ENCODE data around the gene KIAA1328. TPM values are rescaled to one million over a fixed set of nuclear protein-coding genes. Genes with fewer than 3 reads are reported as not detected.

KIAA1328 gene
- polyA plus RNA-seq, 2 of the 4 experiments (the other 2 are of a cell fraction): 1.7 to 3.9 TPM

DNA sequence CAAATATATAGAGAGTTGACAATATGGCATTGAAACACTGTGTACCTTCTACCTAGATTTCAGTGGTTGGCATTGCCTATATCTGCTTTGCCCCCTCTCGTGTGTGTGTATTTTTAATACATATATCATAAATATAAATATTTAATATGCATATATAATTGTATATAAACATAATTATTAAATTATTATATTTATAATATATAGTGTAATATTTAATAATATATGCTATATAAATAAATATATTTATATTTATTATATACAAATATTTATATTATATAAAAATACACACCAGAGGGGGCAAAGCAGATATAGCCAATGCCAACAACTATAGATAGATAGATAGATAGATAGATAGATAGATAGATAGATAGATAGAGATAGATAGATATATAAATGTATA is 124.1 kb downstream of the KIAA1328 start:
- 74% methylated on average over 1 of the region's 1 CpG for WGBS (ENCODE audit: missing lambda C conversion rate)
- FAIRE-seq: no peak
- H3K9me3 ChIP-seq: no peaks in the 10 kb centered on the region
- ATAC-seq: no peak
- no peak overlapping the region for H3K4me3 ChIP-seq
- H3K27ac ChIP-seq: no peak overlapping the region
- no peak for DNase-seq (ENCODE audit: low read depth in 1 of 2, low spot score in 1 of 2)
- ChIA-PET CTCF (no interaction called here), POLR2A (no interaction called here)
- no peak overlapping the region for H3K4me2 ChIP-seq
- H3K4me1 ChIP-seq: no peaks in the 10 kb centered on the region
- TF ChIP-seq, protein P1, sequence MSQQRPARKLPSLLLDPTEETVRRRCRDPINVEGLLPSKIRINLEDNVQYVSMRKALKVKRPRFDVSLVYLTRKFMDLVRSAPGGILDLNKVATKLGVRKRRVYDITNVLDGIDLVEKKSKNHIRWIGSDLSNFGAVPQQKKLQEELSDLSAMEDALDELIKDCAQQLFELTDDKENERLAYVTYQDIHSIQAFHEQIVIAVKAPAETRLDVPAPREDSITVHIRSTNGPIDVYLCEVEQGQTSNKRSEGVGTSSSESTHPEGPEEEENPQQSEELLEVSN (IDR thresholded peaks at IDR 0.05; ENCODE audit: borderline replicate concordance, low read depth): no peak
- TF ChIP-seq ZFP36 (IDR thresholded peaks at IDR 0.05; ENCODE audit: borderline replicate concordance, partially characterized antibody): no peak
- no peak for TF ChIP-seq GATA3 (IDR thresholded peaks at IDR 0.05; ENCODE audit: borderline replicate concordance)
- no peak for TF ChIP-seq EHMT2 (IDR thresholded peaks at IDR 0.05; ENCODE audit: low read depth)
- no peak for TF ChIP-seq CHD2 (IDR thresholded peaks at IDR 0.05; ENCODE audit: low read length, partially characterized antibody)
- TF ChIP-seq, protein P2, sequence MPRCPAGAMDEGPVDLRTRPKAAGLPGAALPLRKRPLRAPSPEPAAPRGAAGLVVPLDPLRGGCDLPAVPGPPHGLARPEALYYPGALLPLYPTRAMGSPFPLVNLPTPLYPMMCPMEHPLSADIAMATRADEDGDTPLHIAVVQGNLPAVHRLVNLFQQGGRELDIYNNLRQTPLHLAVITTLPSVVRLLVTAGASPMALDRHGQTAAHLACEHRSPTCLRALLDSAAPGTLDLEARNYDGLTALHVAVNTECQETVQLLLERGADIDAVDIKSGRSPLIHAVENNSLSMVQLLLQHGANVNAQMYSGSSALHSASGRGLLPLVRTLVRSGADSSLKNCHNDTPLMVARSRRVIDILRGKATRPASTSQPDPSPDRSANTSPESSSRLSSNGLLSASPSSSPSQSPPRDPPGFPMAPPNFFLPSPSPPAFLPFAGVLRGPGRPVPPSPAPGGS (IDR thresholded peaks at IDR 0.05): no peak
- no peak for TF ChIP-seq JUNB (IDR thresholded peaks at IDR 0.05)
- TF ChIP-seq MAFK (IDR thresholded peaks at IDR 0.05; ENCODE audit: partially characterized antibody): no peak
- TF ChIP-seq, protein P3, sequence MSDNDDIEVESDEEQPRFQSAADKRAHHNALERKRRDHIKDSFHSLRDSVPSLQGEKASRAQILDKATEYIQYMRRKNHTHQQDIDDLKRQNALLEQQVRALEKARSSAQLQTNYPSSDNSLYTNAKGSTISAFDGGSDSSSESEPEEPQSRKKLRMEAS (IDR thresholded peaks at IDR 0.05): no peak
- no peak for TF ChIP-seq NPAS2 (CRISPR knock-in tag; IDR thresholded peaks at IDR 0.05; ENCODE audit: borderline replicate concordance)
- no peak for TF ChIP-seq FOSB (CRISPR knock-in tag; IDR thresholded peaks at IDR 0.05)
- TF ChIP-seq RFX5 (IDR thresholded peaks at IDR 0.05): no peak
- no peak for TF ChIP-seq JUN (IDR thresholded peaks at IDR 0.05)
- no peak for TF ChIP-seq SREBF2 (IDR thresholded peaks at IDR 0.05)
- TF ChIP-seq, protein P4, sequence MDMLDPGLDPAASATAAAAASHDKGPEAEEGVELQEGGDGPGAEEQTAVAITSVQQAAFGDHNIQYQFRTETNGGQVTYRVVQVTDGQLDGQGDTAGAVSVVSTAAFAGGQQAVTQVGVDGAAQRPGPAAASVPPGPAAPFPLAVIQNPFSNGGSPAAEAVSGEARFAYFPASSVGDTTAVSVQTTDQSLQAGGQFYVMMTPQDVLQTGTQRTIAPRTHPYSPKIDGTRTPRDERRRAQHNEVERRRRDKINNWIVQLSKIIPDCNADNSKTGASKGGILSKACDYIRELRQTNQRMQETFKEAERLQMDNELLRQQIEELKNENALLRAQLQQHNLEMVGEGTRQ (IDR thresholded peaks at IDR 0.05): no peak
- TF ChIP-seq TFCP2L1 (CRISPR knock-in tag; IDR thresholded peaks at IDR 0.05): no peak
- TF ChIP-seq MAZ (IDR thresholded peaks at IDR 0.05; ENCODE audit: borderline replicate concordance, low read depth, low read length): no peak
- no peak for TF ChIP-seq ESRRA (IDR thresholded peaks at IDR 0.05; ENCODE audit: borderline replicate concordance, low read length)
- no peak for TF ChIP-seq NR3C1 (IDR thresholded peaks at IDR 0.05)

DNA sequence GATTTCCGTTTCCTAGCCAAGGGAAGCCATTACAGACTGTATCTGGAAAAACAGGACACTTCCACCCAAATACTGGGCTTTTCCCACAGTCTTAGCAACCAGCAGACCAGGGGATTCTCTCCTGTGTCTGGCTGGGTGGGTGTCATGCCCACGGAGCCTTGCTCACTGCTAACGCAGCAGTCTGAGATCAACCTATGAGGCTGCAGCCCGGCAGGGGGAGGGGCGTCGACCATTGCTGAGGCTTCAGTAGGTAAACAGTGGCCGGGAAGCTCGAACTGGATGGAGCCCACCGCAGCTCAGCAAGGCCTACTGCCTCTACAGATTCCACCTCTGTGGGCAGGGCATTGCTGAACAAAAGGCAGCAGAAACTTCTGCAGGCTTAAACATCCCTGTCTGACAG is 131.1 kb downstream of the KIAA1328 start:
- CTCF ChIA-PET: no interaction called here

More for the DNA sequence above, 131.1 kb downstream of the KIAA1328 start:
- no peak overlapping the region for H3K27ac ChIP-seq
- POLR2A ChIA-PET: no interaction called here
- no peaks in the 10 kb centered on the region for H3K9me3 ChIP-seq
- 94% methylated on average over 8 of the region's 9 CpGs for WGBS (ENCODE audit: missing lambda C conversion rate)
- FAIRE-seq: no peak
- ATAC-seq: no peak
- no peak for TF ChIP-seq MAZ (IDR thresholded peaks at IDR 0.05; ENCODE audit: borderline replicate concordance, low read depth, low read length)
- no peak for TF ChIP-seq RARB (CRISPR knock-in tag; IDR thresholded peaks at IDR 0.05)
- no peak for TF ChIP-seq RAD21 (conservative IDR thresholded peaks at IDR 0.05 in 1 of 2, IDR thresholded peaks at IDR 0.05 in 1 of 2)
- TF ChIP-seq, protein P5, sequence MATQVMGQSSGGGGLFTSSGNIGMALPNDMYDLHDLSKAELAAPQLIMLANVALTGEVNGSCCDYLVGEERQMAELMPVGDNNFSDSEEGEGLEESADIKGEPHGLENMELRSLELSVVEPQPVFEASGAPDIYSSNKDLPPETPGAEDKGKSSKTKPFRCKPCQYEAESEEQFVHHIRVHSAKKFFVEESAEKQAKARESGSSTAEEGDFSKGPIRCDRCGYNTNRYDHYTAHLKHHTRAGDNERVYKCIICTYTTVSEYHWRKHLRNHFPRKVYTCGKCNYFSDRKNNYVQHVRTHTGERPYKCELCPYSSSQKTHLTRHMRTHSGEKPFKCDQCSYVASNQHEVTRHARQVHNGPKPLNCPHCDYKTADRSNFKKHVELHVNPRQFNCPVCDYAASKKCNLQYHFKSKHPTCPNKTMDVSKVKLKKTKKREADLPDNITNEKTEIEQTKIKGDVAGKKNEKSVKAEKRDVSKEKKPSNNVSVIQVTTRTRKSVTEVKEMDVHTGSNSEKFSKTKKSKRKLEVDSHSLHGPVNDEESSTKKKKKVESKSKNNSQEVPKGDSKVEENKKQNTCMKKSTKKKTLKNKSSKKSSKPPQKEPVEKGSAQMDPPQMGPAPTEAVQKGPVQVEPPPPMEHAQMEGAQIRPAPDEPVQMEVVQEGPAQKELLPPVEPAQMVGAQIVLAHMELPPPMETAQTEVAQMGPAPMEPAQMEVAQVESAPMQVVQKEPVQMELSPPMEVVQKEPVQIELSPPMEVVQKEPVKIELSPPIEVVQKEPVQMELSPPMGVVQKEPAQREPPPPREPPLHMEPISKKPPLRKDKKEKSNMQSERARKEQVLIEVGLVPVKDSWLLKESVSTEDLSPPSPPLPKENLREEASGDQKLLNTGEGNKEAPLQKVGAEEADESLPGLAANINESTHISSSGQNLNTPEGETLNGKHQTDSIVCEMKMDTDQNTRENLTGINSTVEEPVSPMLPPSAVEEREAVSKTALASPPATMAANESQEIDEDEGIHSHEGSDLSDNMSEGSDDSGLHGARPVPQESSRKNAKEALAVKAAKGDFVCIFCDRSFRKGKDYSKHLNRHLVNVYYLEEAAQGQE (IDR thresholded peaks at IDR 0.05): no peak
- no peak for TF ChIP-seq GATA3 (IDR thresholded peaks at IDR 0.05; ENCODE audit: borderline replicate concordance)
- TF ChIP-seq ZFP36 (IDR thresholded peaks at IDR 0.05; ENCODE audit: borderline replicate concordance, partially characterized antibody): no peak
- no peak for TF ChIP-seq NR3C1 (IDR thresholded peaks at IDR 0.05)
- TF ChIP-seq MYC (IDR thresholded peaks at IDR 0.05; ENCODE audit: borderline replicate concordance, low read length): no peak
- TF ChIP-seq ZC3H11A (IDR thresholded peaks at IDR 0.05): no peak
- no peaks in the 10 kb centered on the region for H3K4me1 ChIP-seq
- no peak overlapping the region for H3K4me2 ChIP-seq
- DNase-seq (ENCODE audit: low read depth in 1 of 2, low spot score in 1 of 2): no peak
- no peak overlapping the region for H3K4me3 ChIP-seq
